Stomach (tissue), 4 donors: Measurements from ENCODE around the gene RBM18.

Source experiments
- CTCF ChIP-seq, 7 experiments: fragments of 450-650 bp in 4 of 7; fragments of 200-600 bp in 3 of 7; sonication (generic) in 3 of 7; IDR thresholded peaks; one replicate each; pipeline ENCODE4 v1.5.1; 2016 to 2019; ENCODE audit warnings: antibody characterized with exemption in 7 of 7, control low read depth in 2 of 7, mild to moderate bottlenecking in 1 of 7
- POLR2A ChIP-seq, 4 donors: fragments of 450-650 bp; IDR thresholded peaks; one replicate each; pipeline ENCODE4 v1.6.1; 2016; ENCODE audit warnings: antibody characterized with exemption in 4 of 4, control low read depth in 2 of 4, mild to moderate bottlenecking in 1 of 4, moderate library complexity in 1 of 4

- no peak for TF ChIP-seq POLR2A (IDR thresholded peaks at IDR 0.05)
- no peak for TF ChIP-seq CTCF (IDR thresholded peaks at IDR 0.05)
Observed at GRCh38 chr9:122192914-122193525, 71.6 kb downstream of the RBM18 start.
